T-cell (primary cell): Measurements from ENCODE around the gene ZC3HAV1L. TPM values are rescaled to one million over a fixed set of nuclear protein-coding genes. Genes with fewer than 3 reads are reported as not detected.

Experiments used
- ATAC-seq, 4 experiments: fragments of 200-7000 bp in 3 of 4; fragments of 150-1000 bp in 1 of 4; cut with Tn5 transposase; replicated peaks in 1 of 4; 1 replicate in 3 of 4; 2 replicates in 1 of 4; pipeline ENCODE4 v1.10.0; 2021; ENCODE audit warnings: moderate library complexity in 3 of 4, mild to moderate bottlenecking in 2 of 4, moderate number of reproducible peaks in 1 of 4
- CTCF ChIA-PET, 2 donors: fragments of 300-600 bp; sonication (Branson Sonifier 250); formaldehyde crosslinking; loops; one replicate each; lab custom pipeline; 2022; ENCODE audit warnings: antibody characterized with exemption in 2 of 2; lab: Charles Lee
- POLR2A ChIA-PET, 2 donors: fragments of 300-600 bp; sonication (Branson Sonifier 250); formaldehyde crosslinking; loops; one replicate each; lab custom pipeline; 2022; ENCODE audit warnings: antibody characterized with exemption in 2 of 2; lab: Charles Lee
- DNase-seq, 35 experiments: peaks; one replicate each; pipeline versions ENCODE4 v3.0.0 to v3.0.0-alpha.2; 2013 to 2023
- H3K27ac ChIP-seq: one replicate; pipeline ENCODE4 v1.5.1; 2013; ENCODE audit warnings: low read length
- H3K27me3 ChIP-seq, 2 experiments: replicated peaks in 1 of 2; 1 replicate in 1 of 2; 2 replicates in 1 of 2; pipeline versions ENCODE4 v1.6.1 to v1.7.0; 2013; ENCODE audit warnings: low read length in 1 of 2, mixed read lengths in 1 of 2; ENCODE audit not compliant: control insufficient read depth in 2 of 2, insufficient read depth in 2 of 2; ENCODE audit errors: extremely low read depth in 1 of 2
- H3K36me3 ChIP-seq, 2 donors: 1 replicate in 1 of 2; 2 replicates in 1 of 2; pipeline versions ENCODE4 v1.6.1 to v1.7.0; 2013; ENCODE audit warnings: low read length in 1 of 2; ENCODE audit not compliant: control insufficient read depth in 2 of 2, insufficient read depth in 1 of 2; ENCODE audit errors: extremely low read depth in 1 of 2
- H3K4me1 ChIP-seq, 2 experiments: 1 replicate in 1 of 2; 2 replicates in 1 of 2; pipeline versions ENCODE4 v1.6.1 to v1.7.0; 2013; ENCODE audit warnings: low read length in 2 of 2, mixed read lengths in 1 of 2; ENCODE audit not compliant: insufficient read depth in 2 of 2, control insufficient read depth in 1 of 2; ENCODE audit errors: extremely low read depth in 1 of 2
- H3K4me3 ChIP-seq, 2 donors: 1 replicate in 1 of 2; 2 replicates in 1 of 2; pipeline versions ENCODE4 v1.5.1 to v1.7.0; 2013; ENCODE audit warnings: mild to moderate bottlenecking in 2 of 2, low read length in 1 of 2, moderate library complexity in 1 of 2; ENCODE audit not compliant: control insufficient read depth in 1 of 2; ENCODE audit errors: extremely low read depth in 1 of 2
- H3K9me3 ChIP-seq: 2 replicates; pipeline ENCODE4 v1.7.0; 2013
- H3K27ac Mint-ChIP-seq, 2 donors: one replicate each; pipeline ENCODE4 v1.8.0; 2020 to 2021; ENCODE audit warnings: mild to moderate bottlenecking in 2 of 2, mixed read lengths in 2 of 2
- H3K27me3 Mint-ChIP-seq, 2 donors: one replicate each; pipeline ENCODE4 v1.8.0; 2021 to 2022; ENCODE audit warnings: mixed read lengths in 2 of 2
- H3K36me3 Mint-ChIP-seq: one replicate; pipeline ENCODE4 v1.8.0; 2021; ENCODE audit warnings: mixed read lengths
- H3K4me1 Mint-ChIP-seq, 3 donors: one replicate each; pipeline ENCODE4 v1.8.0; 2020 to 2022; ENCODE audit warnings: mixed read lengths in 3 of 3, mild to moderate bottlenecking in 1 of 3
- H3K4me3 Mint-ChIP-seq, 3 donors: one replicate each; pipeline ENCODE4 v1.8.0; 2020 to 2022; ENCODE audit warnings: mild to moderate bottlenecking in 3 of 3, mixed read lengths in 3 of 3, moderate library complexity in 3 of 3
- H3K9me3 Mint-ChIP-seq, 3 donors: one replicate each; pipeline ENCODE4 v1.8.0; 2020 to 2022; ENCODE audit warnings: mixed read lengths in 3 of 3
- WGBS: methylation state at CpG from one replicate; pipeline ENCODE4 v1.1.5; 2013; ENCODE audit warnings: missing lambda C conversion rate; ENCODE audit not compliant: insufficient coverage; 5-methylcytosine and 5-hydroxymethylcytosine counted together
- total RNA-seq, 35 experiments: library from RNA in 6 of 35; stranded (reverse) in 6 of 35; fragments of 120-200 nt in 1 of 35; gene quantifications; one replicate each; pipeline versions ENCODE4 v1.2.1 to v1.2.4 and lab custom pipeline; 2013 to 2026

ZC3HAV1L gene
- total RNA-seq, 5 donors from 2014 or later (not counting 1 experiment from before 2014, with no cell fraction given): 1.2 to 7.6 (median 5.1) TPM

GRCh38 chr7:139011373-139011772 is 24.5 kb downstream of the ZC3HAV1L start:
- peaks cover 0 to 9% of the 10 kb centered on the region in 2 donors for H3K27me3 Mint-ChIP-seq
- ATAC-seq: no peak
- H3K36me3 Mint-ChIP-seq: no peaks in the 10 kb centered on the region
- H3K9me3 Mint-ChIP-seq: no peaks in the 10 kb centered on the region
- H3K4me3 ChIP-seq: no peak overlapping the region
- ChIA-PET CTCF (no interaction called here), POLR2A (interaction anchor here in 1 of 2 donors (0.5 kb wide), 1 partner anchor 10 kb away, joined by 5 read pairs; no protein-coding TSS in a partner anchor)
- H3K27ac Mint-ChIP-seq: no peak overlapping the region
- no peak for DNase-seq
- WGBS: 100% methylated on average over 2 of the region's 3 CpGs
- no peaks in the 10 kb centered on the region for H3K4me1 Mint-ChIP-seq
- no peak overlapping the region for H3K4me3 Mint-ChIP-seq
- H3K9me3 ChIP-seq: no peaks in the 10 kb centered on the region
- H3K4me1 ChIP-seq: no peaks in the 10 kb centered on the region
- no peak overlapping the region for H3K27ac ChIP-seq
- H3K27me3 ChIP-seq: peaks cover 0 to 8% of the 10 kb centered on the region in 2 experiments
- no peaks in the 10 kb centered on the region for H3K36me3 ChIP-seq

GRCh38 chr7:139004321-139005090 is 31.3 kb downstream of the ZC3HAV1L start:
- Histone ChIP-seq H3K36me3 (no peaks in the 10 kb centered on the region), H3K27me3 (peaks cover 0 to 3% of the 10 kb centered on the region in 2 experiments), H3K9me3 (no peaks in the 10 kb centered on the region), H3K4me3 (no peak overlapping the region), H3K27ac (no peak overlapping the region), H3K4me1 (peaks cover 0 to 2% of the 10 kb centered on the region in 2 experiments)
- ChIA-PET CTCF (interaction anchor here (0.5 to 1.7 kb wide), 2 partner anchors 118 to 288 kb away, joined by 4 read pairs; no protein-coding TSS in a partner anchor), POLR2A (no interaction called here)
- H3K4me1 Mint-ChIP-seq: peaks cover 3 to 8% (median 3%) of the 10 kb centered on the region in 3 donors
- DNase-seq (no peak), ATAC-seq (no peak)
- peaks cover 8 to 22% (median 10%) of the 10 kb centered on the region in 3 donors for H3K9me3 Mint-ChIP-seq
- H3K27ac Mint-ChIP-seq: no peak overlapping the region
- H3K27me3 Mint-ChIP-seq: peaks cover 0 to 10% of the 10 kb centered on the region in 2 donors
- H3K4me3 Mint-ChIP-seq: no peak overlapping the region
- H3K36me3 Mint-ChIP-seq: no peaks in the 10 kb centered on the region

GRCh38 chr7:138999414-138999813 is 36.4 kb downstream of the ZC3HAV1L start:
- no peaks in the 10 kb centered on the region for H3K9me3 ChIP-seq
- H3K9me3 Mint-ChIP-seq: peaks cover under 1 to 11% (median 7%) of the 10 kb centered on the region in 3 donors
- no peaks in the 10 kb centered on the region for H3K36me3 ChIP-seq
- H3K27me3 Mint-ChIP-seq: peaks cover 0 to 13% of the 10 kb centered on the region in 2 donors
- H3K4me1 Mint-ChIP-seq: peaks cover 6 to 22% (median 7%) of the 10 kb centered on the region in 3 donors
- whole genome bisulfite sequencing: no CpG with 5 or more reads among the region's 3 CpGs
- H3K4me3 Mint-ChIP-seq: peak overlapping the region in 1 of 3 donors; percentile 15
- ChIA-PET POLR2A (interaction anchor here in 1 of 2 donors (0.6 kb wide), 1 partner anchor 13 kb away, joined by 5 read pairs; no protein-coding TSS in a partner anchor), CTCF (interaction anchor here in 1 of 2 donors (1.2 kb wide), 1 partner anchor 14 kb away, joined by 3 read pairs; no protein-coding TSS in a partner anchor)
- no peaks in the 10 kb centered on the region for H3K36me3 Mint-ChIP-seq
- DNase-seq (no peak), ATAC-seq (peak in 1 of 4 experiments; percentile 35)
- H3K4me1 ChIP-seq: peaks cover 2 to 4% of the 10 kb centered on the region in 2 experiments
- peaks cover 0 to 3% of the 10 kb centered on the region in 2 experiments for H3K27me3 ChIP-seq
- H3K27ac Mint-ChIP-seq: no peak overlapping the region
- no peak overlapping the region for H3K4me3 ChIP-seq
- H3K27ac ChIP-seq: no peak overlapping the region

GRCh38 chr7:138992052-138992531 is 43.8 kb downstream of the ZC3HAV1L start:
- ChIA-PET POLR2A (no interaction called here), CTCF (no interaction called here)
- no peak for DNase-seq
- Mint-ChIP-seq H3K9me3 (peaks cover 0 to 9% (median 0%) of the 10 kb centered on the region in 3 donors), H3K36me3 (no peaks in the 10 kb centered on the region), H3K4me3 (no peak overlapping the region), H3K27ac (no peak overlapping the region), H3K4me1 (no peaks in the 10 kb centered on the region), H3K27me3 (peaks cover 21 to 22% of the 10 kb centered on the region in 2 donors)
- H3K9me3 ChIP-seq: no peaks in the 10 kb centered on the region
- no peak for ATAC-seq
- H3K4me1 ChIP-seq: no peaks in the 10 kb centered on the region
- H3K36me3 ChIP-seq: no peaks in the 10 kb centered on the region
- peaks cover 0 to 3% of the 10 kb centered on the region in 2 experiments for H3K27me3 ChIP-seq
- 36% methylated on average over 6 of the region's 8 CpGs for WGBS
- H3K27ac ChIP-seq: no peak overlapping the region
- no peak overlapping the region for H3K4me3 ChIP-seq

- no peak for ATAC-seq
- no peak overlapping the region for H3K4me3 Mint-ChIP-seq
Observed at GRCh38 chr7:138987686-138988085, 48.2 kb downstream of the ZC3HAV1L start.

GRCh38 chr7:138982204-138982623 is 53.6 kb downstream of the ZC3HAV1L start:
- DNase-seq (no peak), ATAC-seq (no peak)
- Mint-ChIP-seq H3K9me3 (no peaks in the 10 kb centered on the region), H3K36me3 (no peaks in the 10 kb centered on the region), H3K27me3 (peaks cover 32 to 43% of the 10 kb centered on the region in 2 donors), H3K4me1 (peaks cover 9 to 14% (median 13%) of the 10 kb centered on the region in 3 donors), H3K4me3 (peak overlapping the region; percentile 67 to 72 (median 68)), H3K27ac (no peak overlapping the region)
- peaks cover 0 to 36% of the 10 kb centered on the region in 2 experiments for H3K27me3 ChIP-seq
- no peaks in the 10 kb centered on the region for H3K36me3 ChIP-seq
- H3K9me3 ChIP-seq: no peaks in the 10 kb centered on the region
- peak overlapping the region in 1 of 2 donors; percentile 60 for H3K4me3 ChIP-seq
- H3K27ac ChIP-seq: no peak overlapping the region
- 55% methylated on average over 8 of the region's 14 CpGs for WGBS
- ChIA-PET POLR2A (no interaction called here), CTCF (no interaction called here)
- H3K4me1 ChIP-seq: peaks cover 0 to 13% of the 10 kb centered on the region in 2 experiments

More at GRCh38 chr7:138987686-138988085, 48.2 kb downstream of the ZC3HAV1L start:
- WGBS: no CpG with 5 or more reads among the region's 1 CpG
- H3K4me3 ChIP-seq: no peak overlapping the region
- Mint-ChIP-seq H3K27me3 (peaks cover 22 to 24% of the 10 kb centered on the region in 2 donors), H3K9me3 (peaks cover 0 to 9% (median 0%) of the 10 kb centered on the region in 3 donors), H3K36me3 (no peaks in the 10 kb centered on the region), H3K27ac (no peak overlapping the region), H3K4me1 (no peaks in the 10 kb centered on the region)
- DNase-seq: no peak
- H3K4me1 ChIP-seq: no peaks in the 10 kb centered on the region
- no peaks in the 10 kb centered on the region for H3K9me3 ChIP-seq
- ChIA-PET POLR2A (no interaction called here), CTCF (no interaction called here)
- H3K27ac ChIP-seq: no peak overlapping the region
- H3K27me3 ChIP-seq: no peaks in the 10 kb centered on the region
- no peaks in the 10 kb centered on the region for H3K36me3 ChIP-seq
